ENCODE measurements around the gene TRIL.

TRIL gene

GRCh38 chr7:28940741-28941384, 17.3 kb downstream of the TRIL start:
- DNase-seq (ENCODE audit: low spot score) = no peak

DNA sequence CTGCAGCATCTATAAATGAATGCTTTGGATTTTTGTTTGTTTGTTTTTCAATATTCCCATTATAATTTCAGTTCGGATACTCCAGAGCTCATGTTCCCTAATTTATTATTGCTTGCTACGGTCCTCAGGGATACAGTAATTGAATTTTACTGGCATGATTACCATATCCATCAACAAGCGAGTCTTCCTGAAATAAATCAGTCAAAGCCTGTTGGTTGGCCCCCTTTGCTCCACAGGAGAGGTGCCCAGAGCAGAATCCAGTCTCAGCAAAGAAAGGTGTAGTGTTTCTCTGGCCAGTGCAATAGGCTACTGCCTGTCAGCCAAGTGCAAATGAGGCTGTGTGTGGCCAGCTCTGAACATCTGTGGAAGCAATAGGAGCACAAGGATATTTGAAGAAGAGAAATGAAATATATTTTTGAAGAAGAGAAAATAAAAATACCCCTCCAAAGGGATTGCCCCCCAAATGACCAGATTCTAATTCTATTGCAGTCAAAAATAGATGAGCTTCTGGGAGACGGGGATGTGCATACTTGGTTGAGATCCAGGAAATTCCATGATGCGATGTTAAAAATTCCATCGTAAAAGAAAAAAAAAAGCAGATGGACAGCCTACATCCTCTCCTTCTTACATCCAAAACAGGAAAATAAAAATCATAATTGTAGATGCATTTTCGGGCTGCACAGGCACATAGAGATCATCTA, 18.1 kb downstream of the TRIL start:
- no peak for DNase-seq (ENCODE audit: low spot score)

- no peak for DNase-seq (ENCODE audit: low spot score)
These were observed 18.8 kb downstream of the TRIL start for GRCh38 chr7:28939367-28939766.

DNA sequence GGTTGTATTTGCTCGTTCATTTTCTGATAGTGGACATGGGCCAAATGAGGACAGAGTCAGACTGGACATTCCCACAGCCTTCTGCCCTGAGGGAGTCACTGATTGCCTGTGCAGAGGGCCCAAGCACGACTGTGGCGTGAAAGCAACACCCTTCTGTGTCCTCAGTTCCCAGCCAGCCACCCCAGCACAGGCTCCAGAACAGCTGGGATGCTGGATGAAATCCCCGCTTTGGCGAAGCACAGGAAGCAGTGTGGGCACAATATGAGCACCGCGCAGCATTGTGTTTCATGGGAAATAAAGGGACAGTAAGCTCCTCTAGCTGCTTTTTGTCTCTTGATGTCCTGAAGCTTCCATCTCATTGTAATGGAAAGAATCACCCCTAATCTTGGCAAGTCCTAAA, 20.5 kb downstream of the TRIL start:
- DNase-seq (ENCODE audit: low spot score) = no peak

DNA sequence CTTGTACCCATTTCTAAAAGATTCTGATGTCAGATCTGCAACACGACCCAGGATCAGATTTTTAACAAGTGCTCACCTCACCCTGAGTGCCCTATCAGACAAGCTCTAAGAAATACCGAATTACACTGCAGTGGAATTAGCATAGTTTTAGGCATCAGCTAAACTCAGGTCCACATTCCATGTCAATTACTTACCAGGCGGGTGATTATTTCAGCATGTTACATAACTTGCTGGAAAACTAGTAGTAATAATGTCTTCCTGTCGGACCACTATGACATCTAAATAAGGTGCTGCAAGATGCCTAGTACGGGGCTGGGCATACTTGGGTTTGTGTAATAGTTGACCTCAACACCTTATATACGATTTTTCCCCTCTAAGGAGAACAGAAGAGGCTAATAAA, 21.0 kb downstream of the TRIL start:
- no peak for DNase-seq (ENCODE audit: low spot score)

DNA sequence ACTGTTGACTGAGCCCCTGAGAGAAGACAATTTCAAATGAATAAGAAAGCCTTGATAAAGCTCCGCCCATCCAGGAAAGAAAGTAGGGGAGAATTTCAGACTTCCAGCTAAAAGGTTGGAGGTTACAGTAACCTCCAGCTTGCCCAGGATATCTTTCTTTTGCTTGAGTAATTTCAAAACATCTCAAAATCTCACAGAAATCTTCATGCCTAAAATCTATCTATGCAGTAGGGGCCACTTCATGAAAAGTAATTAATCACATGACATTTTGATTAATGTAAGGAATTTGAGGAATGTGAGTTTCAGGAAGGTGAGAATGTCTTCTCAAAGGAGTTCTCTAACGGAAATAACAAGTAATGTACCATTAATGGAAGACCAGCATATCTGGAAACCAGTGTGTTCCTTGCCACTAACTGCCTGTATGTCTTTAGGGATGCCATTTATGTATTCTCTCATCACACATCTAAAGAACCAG, 24.2 kb downstream of the TRIL start:
- DNase-seq (ENCODE audit: low spot score) = no peak

- DNase-seq (ENCODE audit: low spot score) = no peak
These were observed 26.6 kb downstream of the TRIL start for GRCh38 chr7:28931565-28931964.

DNA sequence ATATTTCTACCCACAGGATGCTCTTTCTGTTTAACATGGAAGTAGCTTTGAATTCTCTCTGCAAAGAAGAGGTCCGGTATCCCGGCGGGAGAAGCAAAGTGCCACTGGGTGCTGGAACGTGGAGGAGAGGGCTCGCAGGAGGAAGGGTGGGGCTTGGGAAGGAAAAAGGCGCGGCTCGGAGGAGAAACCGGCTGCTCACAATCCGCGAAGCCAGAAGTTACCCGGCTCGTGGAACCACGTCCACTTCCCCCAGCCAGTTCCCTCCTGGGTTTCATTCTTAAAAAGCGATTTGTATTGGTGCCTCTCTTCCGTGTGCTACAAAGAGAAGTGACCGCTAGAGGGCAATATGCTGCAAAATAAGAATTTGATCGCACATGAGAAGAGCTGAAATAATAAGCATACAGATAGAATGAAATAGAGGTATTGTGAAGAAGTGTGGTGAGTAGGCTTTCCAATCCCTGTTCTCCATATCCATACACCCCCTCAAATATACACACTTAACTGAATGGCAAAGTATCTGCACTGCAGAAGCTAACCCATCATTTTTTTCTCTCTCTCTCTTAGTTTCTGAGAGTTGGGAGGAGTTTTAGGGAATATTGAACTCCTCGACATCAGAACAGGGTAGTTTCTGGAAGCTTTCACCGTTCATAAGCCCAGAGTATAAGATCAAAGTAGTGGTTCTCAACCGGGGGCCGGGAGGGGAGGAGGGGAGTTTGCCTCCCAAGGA, 31.1 kb downstream of the TRIL start:
- peak; percentile 76 for DNase-seq (ENCODE audit: low spot score)

GRCh38 chr7:28922624-28923331, 35.4 kb downstream of the TRIL start:
- DNase-seq (ENCODE audit: low spot score) = peak; percentile 55

DNA sequence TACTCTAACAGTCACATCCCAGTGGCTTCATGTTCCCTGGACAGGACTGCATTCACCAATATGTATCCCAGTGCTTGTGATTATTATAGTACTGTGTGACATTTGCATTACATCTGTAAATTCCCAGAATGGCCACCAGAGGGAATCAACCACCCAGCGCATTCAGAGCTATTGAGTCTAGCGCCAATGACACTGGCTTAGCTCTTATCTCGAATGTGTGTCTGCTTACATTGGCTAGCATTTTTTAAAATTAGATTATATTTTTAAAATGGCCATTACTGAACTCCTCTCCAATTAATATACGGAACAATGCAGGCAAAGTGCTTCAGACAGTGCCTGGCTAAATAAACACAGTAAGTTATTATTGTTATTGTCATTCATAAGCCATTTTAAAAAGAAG, 36.3 kb downstream of the TRIL start:
- peak; percentile 65 for DNase-seq (ENCODE audit: low spot score)

- no peak for DNase-seq (ENCODE audit: low spot score)
These were observed 37.7 kb downstream of the TRIL start for GRCh38 chr7:28920424-28920823.

DNA sequence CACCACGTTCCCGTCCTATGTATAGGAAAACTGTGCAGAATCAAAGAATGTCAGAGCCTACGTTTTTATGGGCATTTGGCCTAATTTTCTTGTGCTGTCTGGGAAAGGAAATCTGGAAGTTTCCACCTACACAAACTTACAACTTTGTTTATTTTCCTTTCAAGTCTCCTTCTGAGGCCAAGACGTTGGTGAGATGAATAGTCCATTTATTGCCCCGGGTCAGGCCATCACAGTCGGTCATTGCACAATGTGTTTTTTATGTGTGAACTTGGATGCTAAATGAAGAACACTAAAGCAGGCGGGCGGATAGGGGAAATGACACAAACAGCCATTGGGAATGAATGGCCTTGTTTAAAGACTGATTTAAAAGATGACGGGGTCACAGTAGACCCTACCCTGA, 38.6 kb downstream of the TRIL start:
- DNase-seq (ENCODE audit: low spot score) = no peak

DNA sequence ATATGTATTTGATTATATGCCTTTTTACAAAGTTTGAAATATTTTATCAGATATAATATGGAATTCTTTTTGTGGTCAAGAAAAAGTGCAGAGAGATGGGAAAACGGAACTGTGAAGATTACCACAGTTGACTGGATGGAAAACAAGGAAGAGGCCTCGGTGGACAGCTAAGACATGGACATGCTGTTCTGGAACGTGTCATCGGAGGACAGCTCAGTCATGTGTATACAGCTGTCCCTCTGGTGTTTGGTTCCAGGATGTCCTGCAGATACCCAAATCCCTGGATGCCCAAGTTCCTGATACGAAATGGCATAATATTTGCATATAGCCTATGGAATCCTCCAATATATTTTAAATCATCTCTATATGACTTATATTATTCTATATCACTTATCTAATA, 49.4 kb downstream of the TRIL start:
- DNase-seq (ENCODE audit: low spot score) = no peak

GRCh38 chr7:28905464-28905863, 52.7 kb downstream of the TRIL start:
- DNase-seq (ENCODE audit: low spot score) = no peak

DNA sequence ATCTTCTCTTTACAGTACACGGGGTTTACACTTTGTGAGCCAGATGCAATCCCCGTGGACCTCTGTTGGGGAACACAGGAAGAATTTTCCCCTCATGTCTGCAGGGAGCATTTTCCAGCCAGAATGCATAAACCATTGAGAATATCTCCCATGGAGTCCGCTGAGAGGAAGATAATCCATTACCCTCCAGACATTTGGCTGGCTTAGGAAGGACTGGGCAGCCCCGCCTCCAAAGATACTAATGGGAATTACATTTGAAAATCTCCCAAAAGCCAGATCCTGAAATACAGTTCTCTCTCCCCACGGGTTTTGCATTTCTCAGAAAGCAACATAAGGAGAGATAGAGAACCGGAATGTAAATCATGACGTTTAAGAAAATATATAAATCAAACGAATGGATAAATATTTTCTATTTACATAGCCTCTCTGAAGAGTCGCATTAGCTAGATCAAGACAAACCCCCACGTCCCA, 53.5 kb downstream of the TRIL start:
- no peak for DNase-seq (ENCODE audit: low spot score)

DNA sequence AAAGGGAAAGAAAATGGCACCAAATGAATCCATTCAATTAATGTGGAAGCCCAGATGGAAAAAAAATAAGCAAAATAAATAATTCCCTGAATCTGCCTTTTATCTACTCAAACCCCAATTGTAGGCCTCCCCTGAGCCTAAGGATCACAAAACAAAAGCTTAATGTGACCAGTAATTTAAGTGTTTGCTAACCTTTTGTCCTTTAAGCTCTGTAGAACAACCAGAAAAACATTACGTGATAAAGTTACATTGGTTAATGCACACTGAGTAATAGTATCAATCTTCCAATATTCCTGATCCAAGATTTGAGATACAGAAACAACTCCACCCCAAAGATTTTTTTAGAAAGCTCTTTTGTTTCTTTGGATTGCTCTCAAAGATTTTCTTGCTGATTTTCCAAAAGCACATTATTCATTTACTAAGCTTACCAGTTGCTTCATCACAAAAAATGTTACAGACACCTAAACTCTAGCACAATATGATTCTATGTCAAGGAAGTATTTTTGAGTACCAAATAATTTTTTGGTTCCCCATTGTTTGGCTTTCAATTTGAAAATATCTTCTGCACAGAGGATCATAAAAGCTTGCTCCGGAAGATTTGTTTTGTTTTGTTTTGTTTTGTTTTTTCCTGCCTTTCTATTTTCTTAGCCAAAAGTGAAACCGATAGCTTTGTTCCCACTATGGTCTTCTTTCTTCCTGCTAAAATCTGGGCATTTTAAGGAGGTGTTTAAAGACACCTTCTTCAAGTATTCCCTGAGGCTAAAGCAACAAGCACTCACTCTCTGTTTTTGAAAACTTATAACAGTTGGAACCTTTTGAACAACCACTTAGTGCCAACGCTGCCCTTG, 54.2 kb downstream of the TRIL start:
- DNase-seq (ENCODE audit: low spot score) = no peak
